HepG2 (cell line): ENCODE results near the gene PPP2R5B. TPM values are rescaled to one million over a fixed set of nuclear protein-coding genes. Genes with fewer than 3 reads are reported as not detected.

ENCODE experiments used
- AHR ChIP-seq: IDR thresholded peaks from 2 replicates; pipeline ENCODE4 v1.6.1; 2018; ENCODE audit warnings: missing genetic modification reagents, missing compliant biosample characterization
- FOXA1 ChIP-seq, 2 experiments: fragments of 450-650 bp in 1 of 2; sonication (generic) in 1 of 2; formaldehyde crosslinking in 1 of 2; IDR thresholded peaks; 2 replicates each; pipeline versions ENCODE4 v1.4.0 to v1.6.1; 2016 to 2020; ENCODE audit warnings: missing genetic modification reagents in 1 of 2
- JUND ChIP-seq: sonication (generic); formaldehyde crosslinking; IDR thresholded peaks from 2 replicates; pipeline ENCODE4 v1.8.0; 2022; ENCODE audit warnings: mild to moderate bottlenecking, missing genetic modification reagents
- PCBP1 ChIP-seq: fragments of 200-400 bp; formaldehyde crosslinking; IDR thresholded peaks from 2 replicates; pipeline ENCODE4 v1.6.1; 2017; ENCODE audit warnings: mild to moderate bottlenecking, low read depth, low read length, borderline replicate concordance
- PHF5A ChIP-seq: IDR thresholded peaks from one replicate; pipeline ENCODE4 v1.6.1; 2018; ENCODE audit warnings: low read depth, missing genetic modification reagents; ENCODE audit not compliant: unreplicated experiment
- SATB2 ChIP-seq: sonication (generic); formaldehyde crosslinking; IDR thresholded peaks from 2 replicates; pipeline ENCODE4 v1.5.0; 2020; ENCODE audit warnings: missing genetic modification reagents
- SMYD3 ChIP-seq: sonication (generic); formaldehyde crosslinking; IDR thresholded peaks from 2 replicates; pipeline ENCODE4 v1.8.1; 2023; ENCODE audit warnings: mild to moderate bottlenecking, missing genetic modification reagents
- SOX6 ChIP-seq, 2 experiments: fragments of 450-650 bp in 1 of 2; sonication (generic) in 1 of 2; formaldehyde crosslinking in 1 of 2; IDR thresholded peaks; 2 replicates each; pipeline versions ENCODE4 v1.4.0 to v1.6.1; 2017 to 2020; ENCODE audit warnings: antibody characterized with exemption in 1 of 2, mild to moderate bottlenecking in 1 of 2, missing genetic modification reagents in 1 of 2
- SP5 ChIP-seq: IDR thresholded peaks from 2 replicates; pipeline ENCODE4 v1.6.1; 2016; ENCODE audit warnings: low read depth, borderline replicate concordance
- SRY ChIP-seq: sonication (generic); formaldehyde crosslinking; IDR thresholded peaks from 2 replicates; pipeline ENCODE4 v1.8.0; 2022; ENCODE audit warnings: mild to moderate bottlenecking, missing genetic modification reagents
- STAG1 ChIP-seq: sonication (generic); formaldehyde crosslinking; IDR thresholded peaks from 2 replicates; pipeline ENCODE4 v1.4.0; 2020; ENCODE audit warnings: missing genetic modification reagents
- ZFP36L1 ChIP-seq: sonication (generic); formaldehyde crosslinking; IDR thresholded peaks from 2 replicates; pipeline ENCODE4 v1.8.0; 2022; ENCODE audit warnings: mild to moderate bottlenecking, missing genetic modification reagents, moderate library complexity
- ZFP37 ChIP-seq: sonication (generic); formaldehyde crosslinking; IDR thresholded peaks from 2 replicates; pipeline ENCODE4 v1.4.0; 2020; ENCODE audit warnings: missing genetic modification reagents, borderline replicate concordance
- ZFYVE20 ChIP-seq: sonication (generic); formaldehyde crosslinking; IDR thresholded peaks from 2 replicates; pipeline ENCODE4 v1.8.0; 2023; ENCODE audit warnings: low read depth, mild to moderate bottlenecking, moderate library complexity, missing genetic modification reagents, borderline replicate concordance
- ZNF263 ChIP-seq: sonication (generic); formaldehyde crosslinking; IDR thresholded peaks from 2 replicates; pipeline ENCODE4 v1.4.0; 2020; ENCODE audit warnings: missing genetic modification reagents
- ZNF331 ChIP-seq: sonication (generic); formaldehyde crosslinking; IDR thresholded peaks from 2 replicates; pipeline ENCODE4 v1.4.0; 2020; ENCODE audit warnings: missing genetic modification reagents
- ZNF33B ChIP-seq: sonication (generic); formaldehyde crosslinking; IDR thresholded peaks from 2 replicates; pipeline ENCODE4 v1.5.1; 2020; ENCODE audit warnings: mild to moderate bottlenecking, missing genetic modification reagents
- ZNF350 ChIP-seq: sonication (generic); formaldehyde crosslinking; IDR thresholded peaks from 2 replicates; pipeline ENCODE4 v1.4.0; 2020; ENCODE audit warnings: mild to moderate bottlenecking, low read depth, missing genetic modification reagents, borderline replicate concordance
- ZNF367 ChIP-seq: sonication (generic); formaldehyde crosslinking; IDR thresholded peaks from 2 replicates; pipeline ENCODE4 v1.4.0; 2020; ENCODE audit warnings: missing genetic modification reagents, borderline replicate concordance
- ZNF782 ChIP-seq: sonication (generic); formaldehyde crosslinking; IDR thresholded peaks from 2 replicates; pipeline ENCODE4 v1.4.0; 2020; ENCODE audit warnings: missing genetic modification reagents, mild to moderate bottlenecking, borderline replicate concordance
- ZNF841 ChIP-seq: sonication (generic); formaldehyde crosslinking; IDR thresholded peaks from 2 replicates; pipeline ENCODE4 v1.8.1; 2023; ENCODE audit warnings: missing genetic modification reagents, borderline replicate concordance
- polyA plus RNA-seq, 8 experiments: library from polyadenylated mRNA; depleted of rRNA in 3 of 8; stranded (reverse) in 7 of 8; unstranded in 1 of 8; fragments of >200 nt; fragmentation: Illumina TruSeq in 4 of 8; extraction: Trizol in 4 of 8; gene quantifications; 2 replicates each; pipeline versions ENCODE4 v1.2.1 to v1.2.3, GENCODE V29; 2011 to 2016; ENCODE audit warnings: low read depth in 4 of 8, missing spikeins in 1 of 8, mixed read lengths in 1 of 8; ENCODE audit not compliant: insufficient read depth in 1 of 8
- total RNA-seq, 5 experiments: library from RNA; depleted of rRNA; stranded (reverse); fragments of >200 nt; fragmentation: Illumina TruSeq; extraction: Trizol; gene quantifications; 2 replicates each; pipeline ENCODE4 v1.2.3, GENCODE V29; 2016; ENCODE audit warnings: low read depth in 1 of 5
- TF ChIP-seq, protein P1 (sequence below): sonication (generic); formaldehyde crosslinking; IDR thresholded peaks from 2 replicates; pipeline ENCODE4 v1.4.0; 2020; ENCODE audit warnings: missing genetic modification reagents
- TF ChIP-seq, protein P2 (sequence below): sonication (generic); formaldehyde crosslinking; IDR thresholded peaks from 2 replicates; pipeline ENCODE4 v1.8.1; 2023; ENCODE audit warnings: mild to moderate bottlenecking, missing genetic modification reagents
- TF ChIP-seq, protein P3 (sequence below): sonication (generic); formaldehyde crosslinking; IDR thresholded peaks from 2 replicates; pipeline ENCODE4 v1.5.0; 2020; ENCODE audit warnings: missing genetic modification reagents
- TF ChIP-seq, protein P4 (sequence below), 2 experiments: sonication (generic) in 1 of 2; formaldehyde crosslinking in 1 of 2; IDR thresholded peaks; 2 replicates each; pipeline versions ENCODE4 v1.4.0 to v1.6.1; 2018 to 2020; ENCODE audit warnings: missing genetic modification reagents in 2 of 2, borderline replicate concordance in 1 of 2, low read depth in 1 of 2, mild to moderate bottlenecking in 1 of 2, missing biosample characterization in 1 of 2

Gene PPP2R5B
- total and polyA plus RNA-seq, 2 of the 13 experiments (the other 11 are each of a cell fraction or from before 2014, with no cell fraction given) = 2.3 to 8.3 TPM

DNA sequence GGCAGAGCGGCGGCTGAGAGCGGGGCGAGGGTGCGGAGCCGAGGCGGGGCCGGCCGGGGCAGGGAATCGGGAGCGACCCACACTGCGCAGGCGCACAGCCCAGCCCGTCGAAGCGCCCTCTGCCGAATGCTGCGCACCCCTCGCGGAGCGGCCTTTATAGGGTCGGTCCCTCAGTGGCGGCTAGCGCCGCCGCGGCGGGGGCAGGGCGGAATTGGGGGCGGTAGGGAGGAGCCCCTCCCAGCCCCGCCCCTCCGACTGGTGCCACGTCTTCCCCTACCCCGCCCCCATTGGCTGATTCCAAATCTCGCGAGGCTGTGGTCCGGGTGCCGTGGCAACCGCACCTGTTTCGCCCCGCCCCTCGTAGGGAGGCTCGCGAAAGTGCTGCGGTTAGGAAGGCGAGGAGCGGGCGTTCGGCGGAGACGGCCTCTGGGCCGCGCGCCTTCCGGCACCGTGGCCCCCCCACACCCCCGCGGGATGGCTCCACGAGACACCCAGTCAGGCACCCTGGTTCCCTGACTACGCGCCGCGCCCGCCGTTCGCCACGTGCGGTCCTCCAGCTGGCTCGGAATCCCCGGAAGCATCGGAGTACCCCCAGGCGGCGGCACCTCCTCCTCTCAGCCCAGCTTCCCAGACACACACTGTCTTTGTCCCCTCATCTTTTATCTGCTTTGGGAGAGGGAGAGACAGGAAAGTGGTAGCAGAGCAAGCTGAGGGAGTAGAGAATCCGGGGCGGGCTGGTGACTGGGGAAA lies 45.8 kb upstream of the PPP2R5B start, which contains the start of gene EHD1 (continued):
- TF ChIP-seq, protein P1, sequence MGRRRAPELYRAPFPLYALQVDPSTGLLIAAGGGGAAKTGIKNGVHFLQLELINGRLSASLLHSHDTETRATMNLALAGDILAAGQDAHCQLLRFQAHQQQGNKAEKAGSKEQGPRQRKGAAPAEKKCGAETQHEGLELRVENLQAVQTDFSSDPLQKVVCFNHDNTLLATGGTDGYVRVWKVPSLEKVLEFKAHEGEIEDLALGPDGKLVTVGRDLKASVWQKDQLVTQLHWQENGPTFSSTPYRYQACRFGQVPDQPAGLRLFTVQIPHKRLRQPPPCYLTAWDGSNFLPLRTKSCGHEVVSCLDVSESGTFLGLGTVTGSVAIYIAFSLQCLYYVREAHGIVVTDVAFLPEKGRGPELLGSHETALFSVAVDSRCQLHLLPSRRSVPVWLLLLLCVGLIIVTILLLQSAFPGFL (CRISPR knock-in tag) = no peak
- peak; percentile 82 for TF ChIP-seq ZFP36L1 (CRISPR knock-in tag)
- TF ChIP-seq JUND (CRISPR knock-in tag) = no peak
- TF ChIP-seq ZNF841 (CRISPR knock-in tag) = no peak
- no peak for TF ChIP-seq ZNF33B
- no peak; the same call in none of the 2 replicates for TF ChIP-seq SP5 (CRISPR knock-in tag)
- no peak for TF ChIP-seq ZNF367 (CRISPR knock-in tag)
- no peak for TF ChIP-seq FOXA1 (IDR thresholded peaks at IDR 0.05)
- TF ChIP-seq FOXA1 (CRISPR knock-in tag; IDR thresholded peaks at IDR 0.05) = no peak
- TF ChIP-seq, protein P2, sequence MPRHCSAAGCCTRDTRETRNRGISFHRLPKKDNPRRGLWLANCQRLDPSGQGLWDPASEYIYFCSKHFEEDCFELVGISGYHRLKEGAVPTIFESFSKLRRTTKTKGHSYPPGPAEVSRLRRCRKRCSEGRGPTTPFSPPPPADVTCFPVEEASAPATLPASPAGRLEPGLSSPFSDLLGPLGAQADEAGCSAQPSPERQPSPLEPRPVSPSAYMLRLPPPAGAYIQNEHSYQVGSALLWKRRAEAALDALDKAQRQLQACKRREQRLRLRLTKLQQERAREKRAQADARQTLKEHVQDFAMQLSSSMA (CRISPR knock-in tag) = no peak
- TF ChIP-seq PCBP1 = no peak
- no peak; the same call in 1 of the 2 replicates for TF ChIP-seq ZNF350 (CRISPR knock-in tag)
- TF ChIP-seq ZNF331 (CRISPR knock-in tag) = peak; percentile 48; the same call in 1 of the 2 replicates
- TF ChIP-seq ZFYVE20 = no peak; the same call in 1 of the 2 replicates
- peak; percentile 63 for TF ChIP-seq SRY (CRISPR knock-in tag)
- peak; percentile 32 for TF ChIP-seq STAG1 (CRISPR knock-in tag)
- TF ChIP-seq, protein P3, sequence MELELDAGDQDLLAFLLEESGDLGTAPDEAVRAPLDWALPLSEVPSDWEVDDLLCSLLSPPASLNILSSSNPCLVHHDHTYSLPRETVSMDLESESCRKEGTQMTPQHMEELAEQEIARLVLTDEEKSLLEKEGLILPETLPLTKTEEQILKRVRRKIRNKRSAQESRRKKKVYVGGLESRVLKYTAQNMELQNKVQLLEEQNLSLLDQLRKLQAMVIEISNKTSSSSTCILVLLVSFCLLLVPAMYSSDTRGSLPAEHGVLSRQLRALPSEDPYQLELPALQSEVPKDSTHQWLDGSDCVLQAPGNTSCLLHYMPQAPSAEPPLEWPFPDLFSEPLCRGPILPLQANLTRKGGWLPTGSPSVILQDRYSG (CRISPR knock-in tag) = no peak
- no peak for TF ChIP-seq AHR
- TF ChIP-seq ZFP37 (CRISPR knock-in tag) = no peak
- TF ChIP-seq, protein P4, sequence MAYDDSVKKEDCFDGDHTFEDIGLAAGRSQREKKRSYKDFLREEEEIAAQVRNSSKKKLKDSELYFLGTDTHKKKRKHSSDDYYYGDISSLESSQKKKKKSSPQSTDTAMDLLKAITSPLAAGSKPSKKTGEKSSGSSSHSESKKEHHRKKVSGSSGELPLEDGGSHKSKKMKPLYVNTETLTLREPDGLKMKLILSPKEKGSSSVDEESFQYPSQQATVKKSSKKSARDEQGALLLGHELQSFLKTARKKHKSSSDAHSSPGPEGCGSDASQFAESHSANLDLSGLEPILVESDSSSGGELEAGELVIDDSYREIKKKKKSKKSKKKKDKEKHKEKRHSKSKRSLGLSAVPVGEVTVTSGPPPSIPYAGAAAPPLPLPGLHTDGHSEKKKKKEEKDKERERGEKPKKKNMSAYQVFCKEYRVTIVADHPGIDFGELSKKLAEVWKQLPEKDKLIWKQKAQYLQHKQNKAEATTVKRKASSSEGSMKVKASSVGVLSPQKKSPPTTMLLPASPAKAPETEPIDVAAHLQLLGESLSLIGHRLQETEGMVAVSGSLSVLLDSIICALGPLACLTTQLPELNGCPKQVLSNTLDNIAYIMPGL (CRISPR knock-in tag; IDR thresholded peaks at IDR 0.05; ENCODE audit: borderline replicate concordance in 1 of 2, low read depth in 1 of 2) = peak; percentile 89 to 93
- TF ChIP-seq SOX6 (IDR thresholded peaks at IDR 0.05) = no peak
- peak; percentile 57 for TF ChIP-seq SOX6 (CRISPR knock-in tag; IDR thresholded peaks at IDR 0.05)
- no peak; the same call in 1 of the 2 replicates for TF ChIP-seq SMYD3
- no peak for TF ChIP-seq ZNF782 (CRISPR knock-in tag)
- peak; percentile 75 for TF ChIP-seq PHF5A (CRISPR knock-in tag)
- peak; percentile 56 for TF ChIP-seq ZNF263 (CRISPR knock-in tag)
- TF ChIP-seq SATB2 = no peak
